GF-D8 (cell line): ENCODE results near the gene RXRA.

Experiments
- DNase-seq: peaks from one replicate; lab custom pipeline; 2025; lab: John Stamatoyannopoulos, UW

RXRA gene

DNA sequence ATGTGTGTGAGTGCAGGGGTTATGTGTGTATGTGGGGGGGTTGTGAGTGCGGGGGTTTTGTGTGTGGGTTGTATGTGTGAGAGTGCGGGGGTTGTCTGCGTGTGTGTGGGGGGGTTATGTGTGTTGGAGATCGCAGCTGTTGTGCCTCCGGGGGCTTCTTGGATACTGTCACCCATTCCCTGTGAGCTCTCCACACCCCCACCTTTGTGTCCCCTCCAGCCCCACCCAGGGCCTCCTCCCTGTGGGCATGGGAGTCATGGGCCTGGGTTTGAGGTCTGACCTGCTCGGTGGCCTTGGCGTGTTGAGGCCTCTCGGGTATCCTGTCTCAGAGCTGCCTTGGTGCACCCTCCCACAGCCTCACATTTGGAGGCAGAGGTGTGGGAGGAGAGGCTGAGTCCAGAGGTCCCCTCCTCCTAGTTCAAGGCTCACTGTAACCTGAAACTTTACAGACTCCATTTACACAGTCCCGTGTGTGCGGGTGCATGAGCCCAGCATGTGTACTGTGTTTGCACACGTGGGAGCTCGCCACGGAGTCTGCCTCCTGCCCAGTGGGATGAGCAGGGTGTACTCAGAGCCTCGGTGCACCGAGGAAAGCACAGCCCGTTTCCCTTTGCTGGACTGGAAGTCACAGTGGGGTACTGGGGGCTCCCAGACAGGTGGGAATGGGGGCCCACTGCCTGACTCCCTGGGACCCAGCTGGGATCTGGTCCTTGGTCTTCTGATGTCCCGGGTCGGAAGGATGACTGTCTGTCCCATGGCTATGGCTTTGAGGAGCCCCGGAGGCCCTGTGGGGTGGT is 43.4 kb downstream of the RXRA start:
- no peak for DNase-seq

DNA sequence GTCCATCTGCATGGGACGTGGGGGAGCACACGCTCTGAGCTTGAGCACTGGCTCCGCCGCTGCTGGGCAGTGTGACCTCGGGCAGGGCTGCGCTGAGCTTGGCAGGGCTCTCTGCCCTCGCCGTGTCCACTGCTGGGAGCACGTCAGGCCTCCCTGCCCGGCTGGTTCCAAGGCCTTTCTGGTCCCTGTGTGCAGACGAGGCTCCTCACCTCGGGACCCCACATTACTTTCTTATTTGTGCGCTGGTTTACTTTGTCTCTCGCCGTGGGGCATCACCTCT is 43.9 kb downstream of the RXRA start:
- DNase-seq, result no peak

DNA sequence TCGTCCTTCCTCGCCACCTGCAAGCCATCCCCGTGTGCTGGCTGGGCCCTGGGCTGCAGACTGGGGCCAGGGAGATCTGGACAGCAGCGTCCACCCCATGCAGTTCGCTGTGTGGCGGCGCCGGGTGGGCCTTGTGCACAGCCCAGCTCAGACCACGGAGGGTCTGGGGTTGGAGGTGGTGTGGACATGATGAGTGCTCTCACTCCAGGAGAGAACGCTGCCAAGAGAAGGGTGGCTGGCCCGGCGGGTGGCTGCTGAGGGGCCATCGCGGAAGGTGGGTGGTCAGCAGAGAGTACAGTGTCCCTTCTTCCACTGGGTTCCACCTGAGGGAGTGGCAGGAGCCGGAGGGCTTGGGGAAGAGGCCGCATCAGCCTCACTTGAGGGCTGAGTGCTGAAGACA is 44.4 kb downstream of the RXRA start:
- DNase-seq, result no peak

DNA sequence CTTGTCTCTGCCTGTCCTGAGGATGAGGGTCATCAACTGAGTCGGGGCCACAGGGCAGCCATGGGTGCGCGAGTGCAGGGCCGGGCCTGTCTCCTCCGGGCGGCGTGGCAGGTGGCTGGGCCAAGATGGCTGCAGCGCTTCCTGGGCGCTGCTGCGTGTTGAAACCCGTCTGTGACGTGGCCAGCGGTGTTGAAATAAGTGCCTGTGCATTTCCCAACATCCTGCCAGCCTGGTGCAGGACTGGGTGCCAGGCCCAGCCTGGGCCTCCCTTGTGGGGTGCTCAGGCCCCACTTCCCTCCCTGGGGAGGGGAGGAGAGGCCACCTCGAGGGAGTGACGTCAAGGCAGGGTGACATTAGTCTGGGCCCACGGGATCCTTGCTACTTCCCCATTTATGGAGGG is 45.5 kb downstream of the RXRA start:
- DNase-seq, result peak; percentile 91

DNA sequence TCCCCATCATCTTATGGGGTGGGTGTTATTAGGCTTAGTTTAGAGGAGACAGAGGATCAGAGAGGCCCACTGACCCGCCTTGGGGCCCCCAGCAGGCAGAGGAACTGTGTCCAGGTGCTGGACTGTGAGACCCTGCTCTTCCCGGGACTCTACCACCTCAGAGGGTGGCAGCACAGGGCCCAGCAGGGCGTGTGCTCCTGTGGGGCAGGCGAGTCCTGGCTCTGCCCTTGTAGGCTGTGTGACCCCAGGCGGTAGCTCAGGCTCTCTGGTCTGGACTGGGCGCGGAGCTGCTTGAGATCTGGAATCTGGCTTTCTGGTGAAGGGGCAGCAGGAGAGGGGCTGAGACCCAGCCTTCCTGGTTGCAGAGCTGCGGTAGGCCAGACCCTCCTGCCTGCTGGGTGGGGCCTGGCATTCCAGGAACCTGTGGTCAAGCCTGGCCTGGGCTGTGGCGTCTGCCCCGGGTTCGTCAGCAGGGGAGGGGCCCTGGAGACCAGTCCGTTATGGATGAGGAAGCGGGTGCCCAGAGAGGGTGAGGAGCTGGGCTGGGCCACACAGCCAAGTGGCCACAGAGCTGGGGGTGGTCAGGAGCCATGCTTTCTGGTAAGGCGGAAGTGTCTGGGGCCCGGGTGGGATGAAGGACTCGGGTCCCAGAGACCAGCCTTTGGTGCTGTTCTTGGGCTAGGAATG is 46.5 kb downstream of the RXRA start:
- peak; percentile 73 for DNase-seq

DNA sequence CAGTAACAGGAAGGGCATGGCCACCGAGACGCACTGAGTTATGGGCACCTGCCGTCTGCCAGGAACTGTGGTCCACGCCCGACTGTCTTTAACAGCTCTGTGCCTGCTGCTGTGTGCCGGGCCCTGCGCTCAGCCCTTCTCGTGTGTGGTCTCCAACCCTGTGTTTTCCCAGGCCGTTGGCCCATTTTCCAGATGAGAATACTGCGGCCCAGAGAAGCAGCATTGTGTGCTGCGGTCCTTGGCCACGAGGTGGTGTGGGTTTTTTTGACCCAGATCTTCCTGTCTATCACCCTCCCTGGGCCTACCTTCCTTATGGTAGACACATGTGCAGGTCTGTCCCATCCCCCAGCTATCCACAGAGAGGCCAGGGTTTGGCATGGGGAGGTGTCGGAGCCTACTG is 47.0 kb downstream of the RXRA start:
- peak; percentile 69 for DNase-seq

DNA sequence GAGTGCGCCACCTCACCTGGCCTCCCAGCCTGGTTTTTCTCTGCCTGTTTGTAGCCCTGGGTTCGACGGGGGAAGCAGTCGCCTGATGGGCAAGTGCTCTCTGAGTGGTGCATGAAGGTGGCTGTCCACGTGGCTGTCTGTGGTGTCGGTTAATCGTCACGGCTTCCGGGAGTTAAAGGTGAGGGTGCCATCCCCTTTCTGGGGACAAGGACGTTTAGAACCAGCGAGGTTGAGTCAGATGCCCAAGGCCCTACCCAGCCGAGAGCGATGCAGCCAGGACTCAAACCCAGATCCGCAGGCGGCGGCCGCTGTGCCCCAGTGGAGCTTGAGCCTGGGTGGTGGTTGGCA is 47.7 kb downstream of the RXRA start:
- peak; percentile 44 for DNase-seq

DNA sequence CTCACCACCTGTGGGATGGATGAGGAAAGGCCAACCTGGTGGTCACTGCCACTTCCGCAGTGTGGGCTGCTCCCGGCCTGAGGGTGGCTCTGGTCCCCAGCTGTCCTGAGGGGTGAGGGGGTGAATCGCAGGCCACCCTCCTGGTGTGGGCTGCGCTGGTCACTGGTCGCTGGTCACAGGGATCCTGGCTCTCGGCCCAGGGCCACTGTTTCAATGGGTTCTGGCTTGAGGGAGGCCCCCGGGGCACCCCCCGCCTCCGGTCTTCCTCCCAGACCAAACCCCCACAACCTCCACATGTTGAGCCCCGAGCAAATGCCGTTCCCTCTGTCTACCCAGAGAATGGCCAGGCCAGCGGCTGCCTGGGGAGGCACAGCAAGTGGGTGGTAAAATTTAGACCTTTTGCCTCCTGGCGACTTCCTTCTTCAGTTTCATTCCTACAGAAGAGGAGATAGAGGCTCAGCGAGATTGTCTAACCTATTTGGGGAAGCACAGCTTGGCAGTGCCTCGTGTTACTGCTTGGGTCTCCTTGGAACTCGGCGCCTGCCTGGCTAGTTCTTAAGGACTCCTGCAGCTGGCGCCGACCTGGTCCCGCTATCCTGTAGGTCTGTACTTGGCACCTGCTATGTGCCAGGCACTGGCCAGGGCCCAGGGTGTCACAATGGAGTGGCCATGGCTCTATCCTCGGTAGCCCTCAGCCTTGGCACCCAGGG is 48.2 kb downstream of the RXRA start:
- DNase-seq, result peak; percentile 63

DNA sequence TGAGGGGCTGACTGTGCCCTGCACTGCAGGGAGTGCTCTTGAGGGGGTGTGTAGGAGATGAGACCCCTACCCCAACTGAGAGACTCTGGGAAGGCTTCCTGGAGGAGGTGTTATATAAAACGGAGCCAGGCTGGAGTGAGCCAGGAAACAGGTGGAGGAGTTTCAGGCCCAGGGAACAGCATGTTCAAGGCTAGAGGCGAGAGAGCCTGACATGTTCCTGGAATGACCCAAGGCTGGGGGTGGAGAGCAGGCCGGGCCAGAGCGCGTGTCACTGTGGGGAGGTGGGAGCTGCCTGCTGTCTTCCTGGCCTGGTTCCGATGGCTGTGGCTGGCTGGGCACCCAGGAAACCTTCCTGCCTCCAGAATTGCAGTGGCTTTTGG is 48.7 kb downstream of the RXRA start:
- peak; percentile 32 for DNase-seq

DNA sequence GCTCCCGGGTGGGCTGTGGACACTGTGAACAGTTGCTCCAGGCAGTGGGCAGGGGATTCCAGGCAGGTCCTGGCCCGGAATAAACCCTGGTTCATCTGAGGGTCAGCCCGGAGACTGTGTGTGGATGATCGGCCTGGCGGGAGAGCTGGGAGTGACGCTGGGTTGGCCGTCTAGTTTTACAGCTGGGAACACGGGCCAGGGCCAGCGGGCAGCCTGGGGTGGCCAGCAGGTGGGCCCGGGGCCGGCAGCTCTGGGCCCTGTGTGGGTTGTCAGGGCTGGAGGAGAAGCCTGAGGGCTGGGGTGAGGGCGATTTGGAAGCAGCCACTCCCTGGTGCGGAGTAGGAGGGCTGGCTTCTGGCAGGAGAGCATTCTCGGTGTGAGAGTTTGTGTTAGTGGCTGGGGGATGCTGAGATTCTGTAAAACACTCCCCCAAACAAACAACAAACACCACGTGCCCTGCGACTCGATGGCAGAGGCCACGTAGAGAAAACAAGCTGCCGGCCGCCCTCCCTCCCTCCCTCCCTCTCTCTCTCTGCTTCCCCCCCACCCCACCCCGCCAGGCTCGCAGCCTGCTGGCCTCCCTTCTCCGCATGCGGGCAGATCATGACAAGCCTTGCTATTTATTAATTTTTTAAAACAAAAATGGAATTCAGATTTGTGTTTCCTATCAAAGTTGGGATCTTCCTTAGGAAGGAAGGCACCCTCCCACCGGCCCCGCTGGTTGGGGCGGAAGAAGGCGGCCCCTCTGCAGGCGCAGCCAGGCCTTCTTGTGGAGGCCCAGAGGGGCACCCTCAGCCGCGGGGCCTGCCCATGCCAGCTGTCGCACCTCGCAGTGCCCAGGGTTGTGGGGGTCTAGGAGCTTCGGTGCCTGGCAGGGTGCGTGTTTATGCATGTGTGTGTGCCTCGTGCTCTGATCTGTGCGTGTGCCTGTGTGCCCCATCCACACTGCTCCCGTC is 49.5 kb downstream of the RXRA start:
- DNase-seq, result peak; percentile 41

DNA sequence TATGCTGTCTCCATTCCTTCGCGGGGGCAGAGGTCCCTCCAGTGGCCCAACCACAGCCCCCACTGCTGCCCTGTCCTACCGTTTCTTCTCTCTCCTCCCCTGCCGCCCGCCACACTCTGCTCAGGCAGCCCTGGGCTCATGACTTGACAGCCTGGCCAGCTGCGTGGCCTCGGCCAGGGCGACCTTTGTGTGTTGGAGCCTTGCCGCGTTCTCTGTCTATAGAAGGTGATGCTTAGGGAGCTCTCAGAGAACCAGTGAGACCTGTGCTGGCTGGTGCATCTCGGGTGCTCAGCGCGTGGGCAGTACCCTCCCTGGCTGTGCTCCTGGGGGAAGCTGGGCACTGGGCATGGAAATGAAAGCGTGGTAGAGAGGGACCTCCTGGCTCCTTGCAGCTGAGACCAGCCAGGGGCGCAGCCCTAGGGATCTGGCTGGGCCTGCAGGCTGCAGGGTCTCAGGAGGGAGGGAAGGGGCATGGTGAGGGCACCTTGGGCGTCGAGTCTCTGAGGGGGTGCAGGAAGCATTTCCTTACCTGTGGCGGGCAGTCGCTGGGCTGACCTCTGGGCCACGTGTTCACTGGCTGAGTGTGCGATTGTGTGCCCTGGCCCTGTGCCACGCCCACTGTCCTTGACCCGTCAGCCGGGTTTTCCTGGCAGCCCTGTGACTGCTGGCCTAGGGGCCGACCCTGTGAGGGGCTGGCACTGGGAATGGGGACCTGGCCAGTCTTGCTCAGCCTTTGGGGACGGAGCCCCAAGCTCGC is 50.3 kb downstream of the RXRA start:
- no peak for DNase-seq

DNA sequence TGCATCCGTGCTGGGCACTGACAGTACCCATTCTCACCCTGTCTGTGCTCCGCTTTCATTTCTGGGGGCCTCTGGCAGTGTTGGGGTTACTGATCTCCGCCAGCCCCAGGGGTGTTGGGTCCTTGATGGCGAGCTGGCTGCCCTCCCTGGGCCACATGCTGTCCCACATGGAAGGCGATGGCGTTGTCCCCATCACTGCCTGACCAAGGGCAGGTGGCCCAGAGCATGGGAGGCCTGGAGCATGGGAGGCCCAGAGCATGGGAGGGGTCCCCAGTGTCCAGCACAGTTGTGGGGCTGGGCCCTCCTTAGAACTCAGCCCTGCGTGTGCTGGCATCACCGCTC is 50.9 kb downstream of the RXRA start:
- no peak for DNase-seq

DNA sequence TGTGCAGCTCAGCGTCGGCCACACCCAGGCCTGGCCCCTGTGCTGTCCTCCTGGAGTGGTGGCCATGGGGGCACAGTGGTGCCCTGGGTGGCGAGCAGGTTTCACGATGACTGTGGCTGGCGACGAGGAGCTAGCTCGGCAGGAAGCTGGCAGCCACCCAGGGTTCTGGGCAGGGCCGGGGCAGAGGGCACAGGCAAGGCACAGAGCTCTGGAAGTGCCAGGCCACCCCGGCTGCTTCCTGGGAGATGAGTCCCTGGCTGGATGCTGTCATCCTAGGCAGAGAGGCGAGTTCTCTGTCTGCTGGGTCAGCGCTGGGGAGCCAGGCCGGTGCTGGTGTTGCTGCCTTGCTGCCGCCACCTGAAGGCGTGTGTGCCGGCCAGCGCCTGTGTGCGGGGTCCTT is 51.7 kb downstream of the RXRA start:
- DNase-seq, result no peak

DNA sequence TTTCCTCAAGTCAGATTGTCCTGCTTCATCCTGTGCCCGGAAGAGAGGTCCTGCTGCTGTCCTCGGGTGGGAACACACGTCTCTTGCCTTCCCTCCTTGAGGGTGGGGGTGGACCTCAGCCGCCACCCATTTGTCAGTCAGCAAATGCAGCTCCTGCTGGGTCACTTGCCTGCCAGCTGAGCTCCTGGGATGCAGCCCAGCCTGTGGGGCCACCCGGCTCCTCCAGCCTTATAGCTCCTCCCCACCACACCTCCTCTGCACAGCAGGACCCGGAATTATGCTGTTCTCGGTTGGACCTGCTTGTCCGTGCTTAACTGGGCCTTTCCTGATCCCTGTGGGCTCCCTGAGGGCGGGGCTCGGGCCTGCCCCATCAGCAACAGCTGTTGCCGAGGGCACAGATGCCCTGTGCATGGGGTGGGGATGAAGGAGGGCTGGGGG is 52.7 kb downstream of the RXRA start:
- DNase-seq, result no peak

DNA sequence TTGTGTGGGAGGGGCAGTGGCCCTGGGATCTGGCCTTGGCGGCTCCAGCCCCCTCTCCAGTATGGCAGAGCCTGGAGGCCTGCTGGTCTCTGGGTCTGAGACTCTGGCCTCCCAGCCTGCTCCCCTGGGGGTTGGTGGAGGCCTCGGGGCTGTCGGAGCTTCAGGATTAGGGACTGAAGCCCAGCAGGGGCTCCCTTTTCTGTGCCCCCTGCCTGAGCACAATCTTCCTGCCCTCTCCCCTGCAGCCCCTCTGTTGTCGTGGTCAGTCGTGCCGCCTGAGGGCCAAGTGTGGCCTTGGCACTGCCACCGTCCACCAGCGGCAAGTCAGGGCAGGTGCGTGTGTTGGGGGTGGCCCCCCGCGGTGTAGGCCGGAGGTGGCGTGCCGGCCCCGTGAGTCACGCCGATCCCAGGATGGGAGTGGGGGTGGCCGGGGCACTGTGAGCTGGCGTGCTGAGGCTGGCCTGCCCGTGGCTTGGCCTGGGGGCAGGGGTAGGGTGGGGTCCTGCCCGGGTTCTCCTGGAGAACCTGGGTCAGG is 53.6 kb downstream of the RXRA start:
- DNase-seq, result no peak

DNA sequence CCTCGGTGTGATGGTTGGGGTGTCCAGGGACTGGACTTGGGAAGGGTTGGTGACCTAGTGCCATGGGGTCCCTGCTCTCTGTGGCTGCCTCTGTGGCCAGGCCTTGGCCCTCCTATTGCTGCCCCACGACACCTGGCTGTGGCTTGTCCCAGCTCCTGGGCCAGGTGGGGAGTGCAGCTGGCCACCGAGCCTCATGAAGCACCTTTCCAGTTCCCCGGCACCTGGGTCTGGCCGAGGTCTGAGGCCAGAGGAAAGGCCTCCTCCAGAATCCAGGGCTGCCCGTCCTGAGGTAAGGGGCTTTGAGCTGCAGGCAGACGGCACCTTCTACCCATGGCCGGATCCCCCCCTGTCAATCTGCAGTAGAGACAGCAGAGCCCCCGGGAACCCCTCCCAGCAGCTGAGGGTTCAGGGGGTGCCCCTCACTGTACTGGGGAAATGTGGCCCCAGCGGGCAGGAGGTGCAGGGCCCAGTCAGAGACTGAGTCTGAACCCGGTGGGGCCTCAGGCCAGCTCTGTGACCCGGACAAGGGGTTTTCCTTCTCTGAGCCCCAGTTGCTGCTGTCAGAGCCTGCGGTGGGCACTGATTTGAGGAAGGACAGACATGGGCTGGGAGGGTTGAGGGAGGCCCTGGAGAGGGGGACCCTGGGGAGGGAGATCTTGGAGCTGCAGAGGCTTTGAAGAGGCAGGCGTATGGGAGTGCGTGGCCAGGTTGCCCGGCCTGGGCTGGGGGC is 54.5 kb downstream of the RXRA start:
- no peak for DNase-seq

DNA sequence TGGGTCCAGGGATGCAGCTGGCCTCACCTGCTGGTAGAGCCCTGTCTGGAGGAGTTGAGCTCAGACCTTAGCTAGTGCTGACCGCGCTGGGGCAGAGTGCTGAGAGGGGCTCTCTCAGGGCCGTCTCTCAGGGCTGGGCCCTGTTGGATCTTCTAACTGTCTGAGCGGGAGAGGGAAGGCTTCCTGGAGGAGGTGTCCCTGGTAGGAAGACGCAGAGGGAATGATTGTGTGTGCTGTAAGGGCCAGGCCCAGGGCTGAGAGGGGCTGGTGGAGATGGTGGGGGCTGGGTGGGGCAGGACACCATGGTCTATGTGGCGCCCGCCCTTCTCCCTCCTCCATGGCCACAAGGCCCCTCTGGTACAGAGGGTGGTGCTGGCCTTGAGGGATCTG is 55.0 kb downstream of the RXRA start:
- no peak for DNase-seq

DNA sequence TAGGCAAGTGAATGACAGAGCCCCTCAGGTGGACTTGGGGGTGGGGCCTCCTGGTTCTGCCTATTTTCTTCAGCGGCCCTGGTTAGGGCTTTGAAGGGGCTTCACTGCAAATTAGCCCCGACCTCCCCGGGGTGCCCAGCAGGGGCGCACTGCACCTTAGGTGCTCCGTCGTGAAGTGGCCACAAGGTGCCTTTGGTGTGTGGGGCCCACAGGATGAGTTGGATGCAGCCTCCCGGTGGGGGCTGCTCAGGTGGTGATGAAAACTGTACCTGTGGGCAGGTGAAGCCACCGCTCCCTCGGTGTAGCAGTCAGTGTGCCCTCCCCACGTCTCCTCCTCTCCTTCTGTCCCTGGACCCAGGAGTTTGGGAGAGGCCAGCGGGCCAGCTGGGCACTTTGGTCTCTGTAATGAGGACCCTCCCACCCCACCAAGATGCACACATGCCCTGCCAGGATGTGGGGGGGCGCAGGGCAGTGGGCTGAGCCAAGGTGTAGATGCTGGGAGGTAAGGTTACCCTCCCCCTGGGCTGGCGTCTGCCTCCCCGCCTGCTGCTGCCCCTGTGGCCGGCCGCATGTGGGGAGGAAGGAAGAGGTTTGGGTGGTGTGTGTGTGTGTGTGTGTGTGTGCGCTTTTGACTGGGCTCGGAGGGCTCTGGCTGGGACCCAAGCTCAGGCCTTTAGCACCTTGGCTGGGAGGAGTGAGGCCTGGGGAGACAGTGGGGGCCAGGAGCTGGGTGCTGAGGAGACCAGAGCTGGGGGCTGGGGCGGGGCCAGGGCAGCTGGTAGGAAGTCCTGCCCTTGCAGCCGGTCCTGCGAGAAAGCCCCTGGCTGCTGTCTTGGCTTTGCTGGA is 55.6 kb downstream of the RXRA start:
- DNase-seq, result peak; percentile 62

DNA sequence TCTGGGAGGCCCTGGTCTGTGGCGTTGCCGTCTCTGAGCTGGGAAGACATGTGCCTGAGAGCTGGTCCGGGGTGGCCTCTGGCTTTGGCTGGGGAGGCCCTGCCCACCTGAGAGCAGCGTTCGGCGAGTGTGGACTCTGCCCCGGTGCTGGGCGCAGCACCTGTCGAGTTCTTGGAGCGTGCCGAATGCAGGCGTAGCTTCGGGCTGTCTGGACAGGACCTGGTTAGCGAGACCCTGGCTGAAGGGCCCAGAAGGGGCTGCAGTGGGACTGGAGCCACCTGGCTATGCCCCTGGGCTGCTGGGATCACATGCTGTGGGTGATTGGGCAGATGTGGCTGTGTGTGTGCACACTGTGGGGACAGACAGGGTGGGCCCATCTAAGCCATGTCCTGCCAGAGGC is 56.5 kb downstream of the RXRA start:
- DNase-seq, result no peak

DNA sequence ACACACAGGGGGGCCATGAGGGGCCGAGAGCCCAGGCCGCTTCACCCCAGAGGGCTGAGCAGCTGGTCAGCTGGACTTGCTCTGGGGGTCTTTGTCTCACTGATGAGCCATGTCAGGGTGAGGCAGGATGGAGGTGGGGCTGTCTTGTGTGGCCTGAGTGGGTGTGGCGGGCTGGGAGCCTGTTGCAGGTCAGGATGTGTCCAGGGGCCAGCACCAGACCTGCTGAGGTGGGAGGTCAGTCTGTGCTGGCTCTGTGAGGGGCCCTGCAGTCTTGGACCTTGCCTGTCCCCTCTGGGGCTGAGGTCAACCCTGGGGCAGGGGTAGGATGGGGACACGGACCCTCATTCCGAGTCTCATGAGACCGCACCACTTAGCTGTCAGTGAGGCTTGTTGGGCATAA is 56.9 kb downstream of the RXRA start:
- DNase-seq, result no peak
